CD4-positive, alpha-beta T cell treated with Interleukin-15 for 1 hour (primary cell): Measurements from ENCODE around the gene RFT1.

Source experiments
- DNase-seq: peaks from one replicate; pipeline ENCODE4 v3.0.0-alpha.2; 2020

Gene RFT1

DNA sequence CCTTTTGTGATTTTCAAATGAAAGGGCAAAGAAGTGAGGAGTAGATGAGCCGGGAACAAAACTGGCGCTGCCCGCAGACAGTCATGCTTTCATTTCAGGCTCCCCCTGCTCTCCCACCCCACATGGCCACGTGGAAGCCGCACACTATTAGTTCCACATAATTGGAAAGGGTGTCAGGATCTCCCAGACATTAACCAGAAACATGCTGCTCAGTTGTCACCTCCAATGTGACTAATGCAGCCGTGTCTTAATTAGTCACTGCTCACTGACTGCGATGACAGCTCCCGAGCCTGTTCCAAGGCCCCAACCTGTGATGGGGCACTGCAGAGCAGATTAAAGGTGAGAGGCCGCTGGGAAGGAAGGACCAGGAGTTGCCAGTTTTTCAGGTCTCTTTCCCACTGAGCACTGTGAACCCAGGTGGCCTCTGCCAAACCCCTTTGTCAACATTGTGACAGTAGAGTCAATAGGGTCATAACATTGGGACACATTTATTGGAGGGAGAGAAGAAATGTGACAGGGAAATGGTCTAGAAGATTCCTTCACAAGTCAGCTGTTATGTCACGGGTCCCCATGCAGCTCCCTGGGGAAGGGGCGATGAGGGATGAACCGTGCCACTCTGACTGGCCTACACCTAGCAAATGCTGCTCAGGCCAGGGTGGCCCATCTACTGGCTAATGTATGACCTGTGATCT is 45.8 kb downstream of the RFT1 start:
- no peak for DNase-seq

DNA sequence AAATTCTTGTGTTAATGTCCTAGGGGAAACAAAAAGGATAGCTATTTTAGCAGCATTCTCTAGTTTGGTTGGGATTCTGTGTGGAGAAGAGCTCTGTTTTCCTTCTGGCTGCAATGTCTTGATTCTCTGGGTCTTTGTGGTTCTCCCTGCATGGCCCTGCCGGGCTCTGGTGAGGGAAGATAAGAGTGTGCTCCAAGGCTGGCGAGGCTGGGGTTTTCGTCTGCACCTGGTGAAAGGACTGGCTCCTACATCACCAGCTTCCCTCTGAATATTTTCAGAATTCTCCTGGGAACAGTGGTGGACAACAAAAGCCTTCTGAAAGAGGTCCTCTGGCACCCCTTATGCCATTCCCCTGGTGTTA is 46.3 kb downstream of the RFT1 start:
- no peak for DNase-seq

- no peak for DNase-seq
Observed at GRCh38 chr3:53083521-53083920, 46.7 kb downstream of the RFT1 start.

DNA sequence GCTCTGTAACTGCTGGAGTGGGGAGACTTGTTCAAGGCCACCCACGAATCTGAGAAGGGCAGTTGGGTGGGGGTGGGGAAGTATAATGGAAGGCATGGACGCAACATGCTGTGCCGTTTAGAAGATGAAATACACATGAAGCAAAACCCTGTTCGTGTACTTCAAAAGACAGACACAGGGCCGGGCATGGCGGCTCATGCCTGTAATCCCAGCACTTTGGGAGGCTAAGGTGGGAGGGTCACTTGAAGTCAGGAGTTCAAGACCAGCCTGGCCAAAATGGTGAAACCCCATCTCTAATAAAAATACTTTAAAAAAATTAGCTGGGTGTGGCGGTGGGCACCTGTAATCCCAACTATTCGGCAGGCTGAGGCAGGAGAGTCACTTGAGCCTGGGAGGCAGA is 47.5 kb downstream of the RFT1 start:
- DNase-seq: no peak

DNA sequence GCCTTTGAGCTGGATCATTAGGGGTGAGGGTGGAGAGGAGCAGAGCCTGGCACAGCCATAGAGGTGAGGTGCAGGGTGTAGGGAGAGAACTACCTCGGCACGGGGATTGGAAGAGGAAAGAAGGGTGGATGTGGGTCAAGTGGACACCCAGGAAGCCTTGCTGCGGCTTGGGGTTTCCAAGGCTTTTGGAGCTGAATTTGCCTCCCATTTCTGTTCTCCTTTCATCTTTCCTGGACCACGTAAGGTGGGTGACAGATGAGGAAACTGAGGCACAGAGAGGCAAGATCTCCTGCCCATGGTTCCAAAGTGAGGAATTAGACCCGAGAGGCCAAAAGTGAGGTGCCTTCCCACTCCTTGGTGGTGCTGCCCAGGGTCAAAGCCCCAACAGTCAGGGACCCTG is 48.9 kb downstream of the RFT1 start:
- DNase-seq: no peak

- DNase-seq: no peak
Observed at GRCh38 chr3:53080612-53081205, 49.5 kb downstream of the RFT1 start.

- DNase-seq: no peak
Observed at GRCh38 chr3:53079791-53080555, 50.3 kb downstream of the RFT1 start.

DNA sequence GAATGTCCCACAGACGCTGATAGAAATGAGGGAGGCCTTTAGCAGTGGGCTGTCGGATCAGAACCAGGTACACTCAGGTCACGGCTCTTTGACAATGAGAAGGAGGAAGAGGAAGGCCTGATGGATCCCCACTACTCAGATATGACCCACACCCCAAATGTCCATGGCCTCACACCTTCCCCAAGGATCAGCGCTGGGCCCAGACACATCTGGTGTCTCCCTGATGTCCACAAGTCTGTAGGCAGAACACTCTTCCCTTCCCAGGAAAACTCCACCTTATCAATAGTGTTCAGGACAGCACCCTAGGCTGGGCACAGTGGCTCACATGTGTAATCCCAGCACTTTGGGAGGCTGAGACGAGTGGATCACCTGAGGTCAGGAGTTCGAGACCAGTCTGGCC is 51.1 kb downstream of the RFT1 start:
- DNase-seq: no peak

DNA sequence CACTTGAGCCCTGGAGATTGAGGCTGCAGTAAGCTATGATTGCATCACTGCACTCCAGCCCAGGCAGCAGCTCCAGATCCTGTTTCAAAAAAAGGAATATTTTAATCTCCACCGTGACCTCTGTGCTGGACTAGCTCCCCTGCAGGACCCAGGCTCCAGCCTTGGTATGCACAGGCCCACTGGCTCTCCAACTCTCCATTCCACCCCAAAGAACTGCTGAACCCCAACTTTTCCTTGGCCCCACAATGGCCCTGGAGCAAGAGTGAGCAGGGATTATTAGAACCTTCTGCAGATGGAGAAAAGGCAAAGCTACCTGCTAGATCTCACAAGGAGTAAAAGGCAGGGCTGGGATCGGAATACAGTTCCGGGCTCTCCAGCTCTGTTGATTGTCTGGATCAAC is 51.6 kb downstream of the RFT1 start:
- DNase-seq: no peak

GRCh38 chr3:53077476-53078220 is 52.6 kb downstream of the RFT1 start:
- DNase-seq: no peak

DNA sequence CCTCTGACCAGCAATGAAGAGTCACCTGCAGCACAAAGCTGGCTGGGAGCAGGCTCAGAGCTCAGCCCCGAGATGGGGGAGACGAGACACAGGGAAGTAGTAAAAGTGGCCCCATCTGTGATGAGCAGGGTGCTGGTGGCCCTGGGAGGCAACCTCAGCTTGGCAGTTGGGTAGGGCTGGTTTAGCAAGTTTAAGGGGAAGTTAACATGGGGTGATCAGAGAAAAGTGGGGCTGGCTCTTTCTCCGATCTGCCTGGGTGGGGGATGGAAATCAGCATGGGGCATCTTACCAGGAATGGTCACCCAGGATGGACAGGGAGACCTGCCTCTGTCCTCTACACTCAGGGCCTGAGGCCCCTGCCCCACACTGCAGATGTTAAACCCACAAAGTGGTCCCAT is 54.5 kb downstream of the RFT1 start:
- DNase-seq: no peak

- no peak for DNase-seq
Observed at GRCh38 chr3:53074761-53075742, 55.2 kb downstream of the RFT1 start.

GRCh38 chr3:53074366-53074696 is 55.9 kb downstream of the RFT1 start:
- no peak for DNase-seq

- no peak for DNase-seq
Observed at GRCh38 chr3:53073553-53074365, 56.5 kb downstream of the RFT1 start.

DNA sequence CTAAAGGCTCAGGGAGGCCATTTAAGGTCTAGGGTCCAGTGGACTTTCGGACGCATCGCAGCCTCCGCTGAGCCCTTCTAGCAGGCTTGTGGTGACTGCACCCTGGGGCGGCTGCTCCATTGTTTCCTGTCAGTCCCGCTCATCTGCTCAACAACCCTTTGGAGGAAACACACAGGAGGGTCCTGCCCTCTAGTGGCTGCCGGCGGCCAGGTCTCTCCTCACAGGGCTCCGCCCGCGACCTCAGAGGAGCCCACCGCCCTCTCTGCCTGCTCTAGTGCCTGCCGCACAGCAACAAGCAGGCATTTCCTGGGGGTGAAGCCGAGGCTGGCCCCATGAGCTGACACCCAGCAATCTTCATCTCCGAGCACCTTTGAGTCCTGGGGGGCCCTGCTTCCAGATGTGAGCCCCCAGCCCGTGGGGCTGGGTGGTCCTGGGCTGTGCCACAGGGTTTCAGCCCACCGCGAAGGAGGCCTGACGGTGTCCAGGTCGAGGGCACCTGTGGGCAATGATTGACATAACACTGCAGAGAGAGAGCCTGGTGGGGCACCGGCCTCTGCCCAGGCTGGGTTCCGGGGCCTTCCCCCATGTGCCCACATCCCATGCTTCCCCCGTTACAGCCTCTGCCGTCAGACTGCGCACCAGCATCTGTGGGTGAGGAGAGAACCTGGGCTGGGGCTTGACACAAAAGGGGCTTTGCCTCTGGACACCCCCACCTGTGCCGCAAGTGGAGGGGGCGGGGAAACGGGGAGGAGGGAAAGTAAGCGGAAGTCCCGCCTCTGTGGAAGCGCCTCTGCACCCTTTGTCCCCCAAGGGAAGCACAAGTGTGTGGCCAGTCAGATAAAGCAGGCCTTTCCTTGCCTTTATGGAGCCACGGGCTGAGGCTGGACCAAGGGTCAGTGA is 57.3 kb downstream of the RFT1 start:
- DNase-seq: peak; percentile 87

GRCh38 chr3:53071882-53072431 is 58.3 kb downstream of the RFT1 start:
- DNase-seq: no peak

- DNase-seq: no peak
Observed at GRCh38 chr3:53069422-53070068, 60.7 kb downstream of the RFT1 start.

GRCh38 chr3:53068176-53068575 is 62.1 kb downstream of the RFT1 start:
- no peak for DNase-seq

- no peak for DNase-seq
Observed at GRCh38 chr3:53067567-53067966, 62.7 kb downstream of the RFT1 start.
